Middle frontal gyrus (tissue), 1 donor: ENCODE data around the gene AFMID.
"Not testable (repeated sequence)": the region's sequence is repeated elsewhere in the genome, so short reads cannot be mapped to it uniquely, and the experiment has no call there.

Experiments used
- DNase-seq: peaks from one replicate; pipeline ENCODE4 v3.0.0-alpha.2; 2015; ENCODE audit warnings: low spot score; ENCODE audit errors: extremely low spot score

AFMID gene

GRCh38 chr17:78154903-78155811, 32.0 kb upstream of the AFMID start:
- DNase-seq: no peak

- DNase-seq: no peak
These were observed 27.5 kb upstream of the AFMID start for GRCh38 chr17:78159575-78160158.

- DNase-seq: no peak
These were observed 23.0 kb upstream of the AFMID start for GRCh38 chr17:78163881-78164747.

GRCh38 chr17:78164748-78165607, 22.2 kb upstream of the AFMID start:
- no peak for DNase-seq

- DNase-seq: no peak
These were observed 20.7 kb upstream of the AFMID start for GRCh38 chr17:78166416-78166815.

GRCh38 chr17:78168242-78168902, 18.8 kb upstream of the AFMID start, which contains the start of gene SYNGR2:
Gene SYNGR2 (plus strand): TSS chr17:78168581. CDS start chr17:78168617, 36 bp downstream.
- DNase-seq: peak; percentile 69

- DNase-seq: no peak
These were observed 18.0 kb upstream of the AFMID start for GRCh38 chr17:78168903-78169793.

- DNase-seq: no peak
These were observed 16.2 kb upstream of the AFMID start for GRCh38 chr17:78170692-78171590.

GRCh38 chr17:78171591-78172248, 15.4 kb upstream of the AFMID start:
- not testable (repeated sequence) for DNase-seq

- no peak for DNase-seq
These were observed 14.7 kb upstream of the AFMID start for GRCh38 chr17:78172249-78173051.

- DNase-seq: no peak
These were observed 14.0 kb upstream of the AFMID start for GRCh38 chr17:78173097-78173715.

GRCh38 chr17:78174346-78174869, 12.8 kb upstream of the AFMID start:
- DNase-seq: peak; percentile 27

- DNase-seq: no peak
These were observed 12.1 kb upstream of the AFMID start for GRCh38 chr17:78174870-78175642.

- no peak for DNase-seq
These were observed 11.6 kb upstream of the AFMID start for GRCh38 chr17:78175643-78175981.

- no peak for DNase-seq
These were observed 10.6 kb upstream of the AFMID start for GRCh38 chr17:78176548-78177025.
